GM12878 (cell line): ENCODE data around the gene MYO16. TPM values are rescaled to one million over a fixed set of nuclear protein-coding genes. Genes with fewer than 3 reads are reported as not detected.

Experiments used
- ATAC-seq: fragments of 200-7000 bp; cut with Tn5 transposase; 3 replicates; pipeline ENCODE4 v1.9.1; 2020; ENCODE audit warnings: mild to moderate bottlenecking, moderate library complexity
- BruUV-seq: library from RNA; stranded (reverse); fragments of 400-500 nt; replicated peaks from 2 replicates; lab custom pipeline; 2021; lab: Mats Ljungman, UMichigan
- CTCF ChIA-PET: fragments of 300-600 bp; sonication (Branson Sonifier 250); formaldehyde crosslinking; extraction: SDS; loops from one replicate; lab custom pipeline; 2021; ENCODE audit warnings: inconsistent platforms; lab: Yijun Ruan, JAX
- POLR2A ChIA-PET: fragments of 350-600 bp; formaldehyde crosslinking; extraction: SDS; loops from one replicate; lab custom pipeline; 2021; ENCODE audit warnings: inconsistent platforms; lab: Charles Lee
- RAD21 ChIA-PET: fragments of 300-600 bp; sonication (Branson Sonifier 250); formaldehyde crosslinking; loops from one replicate; lab custom pipeline; 2023; ENCODE audit warnings: antibody characterized with exemption; ENCODE audit not compliant: unreplicated experiment; lab: Charles Lee
- SMC1A ChIA-PET: fragments of 300-600 bp; sonication (Branson Sonifier 250); formaldehyde crosslinking; loops from one replicate; lab custom pipeline; 2023; ENCODE audit not compliant: unreplicated experiment, uncharacterized antibody; lab: Charles Lee
- DNase-seq: peaks from one replicate; pipeline ENCODE4 v3.0.0-alpha.2; 2011; ENCODE audit warnings: low read depth, low spot score
- FAIRE-seq: peaks from 3 replicates; lab custom pipeline; 2011; peaks lifted over from hg19 to GRCh38; lab: Jason Lieb, UNC
- H2AFZ ChIP-seq: 2 replicates; pipeline ENCODE4 v1.6.0; 2011; ENCODE audit warnings: low read depth, low read length, control low read depth; ENCODE audit not compliant: control insufficient read depth
- H3K27ac ChIP-seq: 2 replicates; pipeline ENCODE4 v1.5.1; 2011; ENCODE audit warnings: control low read depth; ENCODE audit not compliant: control insufficient read depth, insufficient read depth
- H3K27me3 ChIP-seq, 2 experiments: replicated peaks in 1 of 2; 2 replicates each; pipeline versions ENCODE4 v1.6.0 to v1.6.1; 2011; ENCODE audit warnings: low read length in 1 of 2; ENCODE audit not compliant: control insufficient read depth in 2 of 2, insufficient read depth in 2 of 2
- H3K36me3 ChIP-seq, 2 experiments: 2 replicates each; pipeline ENCODE4 v1.5.1; 2011; ENCODE audit warnings: low read length in 1 of 2; ENCODE audit not compliant: control insufficient read depth in 2 of 2, insufficient read depth in 2 of 2
- H3K4me1 ChIP-seq: 2 replicates; pipeline ENCODE4 v1.6.1; 2011; ENCODE audit warnings: mild to moderate bottlenecking, low read length, moderate library complexity, mixed read lengths; ENCODE audit not compliant: control insufficient read depth, insufficient read depth
- H3K4me2 ChIP-seq: 2 replicates; pipeline ENCODE4 v1.6.0; 2011; ENCODE audit warnings: control low read depth; ENCODE audit not compliant: control insufficient read depth, insufficient read depth
- H3K4me3 ChIP-seq: fragments of 200-600 bp; sonication (generic); 2 replicates; pipeline ENCODE4 v1.5.1; 2016
- H3K79me2 ChIP-seq: 2 replicates; pipeline ENCODE4 v1.6.0; 2011; ENCODE audit warnings: low read length; ENCODE audit not compliant: control insufficient read depth, insufficient read depth
- H3K9ac ChIP-seq: 2 replicates; pipeline ENCODE4 v1.8.0; 2011; ENCODE audit warnings: low read length, control low read depth, mixed read lengths; ENCODE audit not compliant: control insufficient read depth, insufficient read depth
- H3K9me3 ChIP-seq: replicated peaks from 3 replicates; pipeline ENCODE4 v1.5.1; 2011; ENCODE audit warnings: mild to moderate bottlenecking, low read length; ENCODE audit not compliant: control insufficient read depth, insufficient read depth
- H4K20me1 ChIP-seq: 2 replicates; pipeline ENCODE4 v1.6.0; 2011; ENCODE audit not compliant: control insufficient read depth, insufficient read depth
- BACH1 ChIP-seq: fragments of 450-650 bp; IDR thresholded peaks from 2 replicates; pipeline ENCODE4 v1.6.1; 2017; ENCODE audit warnings: mild to moderate bottlenecking, borderline replicate concordance
- E2F8 ChIP-seq: fragments of 450-650 bp; IDR thresholded peaks from 2 replicates; pipeline ENCODE4 v1.6.1; 2018; ENCODE audit warnings: mild to moderate bottlenecking, low read depth, moderate library complexity; ENCODE audit not compliant: partially characterized antibody
- JUND ChIP-seq: IDR thresholded peaks from 2 replicates; pipeline ENCODE4 v1.6.1; 2012; ENCODE audit warnings: low read depth, mild to moderate bottlenecking, low read length, improper control_type of control experiment, moderate library complexity
- KDM1A ChIP-seq: fragments of 200-600 bp; sonication (generic); IDR thresholded peaks from 2 replicates; pipeline ENCODE4 v1.6.1; 2016; ENCODE audit warnings: borderline replicate concordance
- RUNX3 ChIP-seq: IDR thresholded peaks from 2 replicates; pipeline ENCODE4 v1.6.1; 2012; ENCODE audit warnings: low read length, inconsistent platforms
- SMAD5 ChIP-seq: IDR thresholded peaks from 2 replicates; pipeline ENCODE4 v1.6.1; 2016; ENCODE audit warnings: antibody characterized with exemption, low read depth
- STAT3 ChIP-seq: IDR thresholded peaks from 2 replicates; pipeline ENCODE4 v1.6.1; 2011; ENCODE audit warnings: low read depth, low read length, improper control_type of control experiment
- SUPT20H ChIP-seq: IDR thresholded peaks from 2 replicates; pipeline ENCODE4 v1.6.1; 2011; ENCODE audit warnings: low read depth, mild to moderate bottlenecking, low read length, moderate library complexity, borderline replicate concordance; ENCODE audit not compliant: control insufficient read depth
- ZBTB11 ChIP-seq: fragments of 450-650 bp; formaldehyde crosslinking; IDR thresholded peaks from 2 replicates; pipeline ENCODE4 v1.5.0; 2022; ENCODE audit warnings: mild to moderate bottlenecking, missing genetic modification characterization
- ZNF384 ChIP-seq: IDR thresholded peaks from 2 replicates; pipeline ENCODE4 v1.6.1; 2012; ENCODE audit warnings: low read depth, mild to moderate bottlenecking, low read length, improper control_type of control experiment, borderline replicate concordance
- WGBS: methylation state at CpG from one replicate; pipeline ENCODE4 v1.1.6; 2016; ENCODE audit warnings: low lambda C conversion rate; ENCODE audit not compliant: insufficient replicate concordance, insufficient coverage; ENCODE audit errors: missing lambda C conversion rate; 5-methylcytosine and 5-hydroxymethylcytosine counted together
- in situ Hi-C: fragments of 300-500 bp; cut with MboI; formaldehyde crosslinking; loops from 9 replicates; pipeline ENCODE4 v1.14.3; 2018; ENCODE audit warnings: mixed read lengths
- intact Hi-C: fragments of 100-400 bp; cut with micrococcal nuclease; formaldehyde crosslinking; loops from one replicate; pipeline ENCODE4 v1.14.2; 2022; ENCODE audit not compliant: unreplicated experiment
- polyA plus RNA-seq, 11 experiments: library from polyadenylated mRNA; depleted of rRNA in 4 of 11; unstranded in 6 of 11; stranded (reverse) in 5 of 11; fragments of >200 nt; fragmentation: Nextera tagmentation in 4 of 11; fragmentation: Illumina TruSeq in 1 of 11; extraction: Ambion mirVana in 4 of 11; extraction: Trizol in 1 of 11; gene quantifications; 1 replicate in 1 of 11; 2 replicates in 10 of 11; pipeline versions ENCODE4 v1.2.1 to v1.2.3, GENCODE V29; 2011 to 2016; ENCODE audit warnings: inconsistent platforms in 2 of 11, missing spikeins in 2 of 11, low read depth in 1 of 11
- total RNA-seq, 4 experiments: library from RNA; depleted of rRNA in 3 of 4; stranded (reverse); fragments of >200 nt in 3 of 4; fragmentation: Illumina TruSeq in 1 of 4; extraction: Trizol in 1 of 4; gene quantifications; 2 replicates each; pipeline versions ENCODE4 v1.2.1 to v1.2.3, GENCODE V29; 2013 to 2021

The MYO16 gene
- total and polyA plus RNA-seq, 10 of the 15 experiments (the other 5 are each of a cell fraction or from before 2014, with no cell fraction given) = under 0.01 to 1.7 (median 0.05) TPM; not detected in 4

- no peaks in the 10 kb centered on the region for H3K27me3 ChIP-seq
- H3K36me3 ChIP-seq = no peaks in the 10 kb centered on the region
- DNase-seq (no peak), ATAC-seq (no peak)
- H3K9ac ChIP-seq = no peak overlapping the region
- RAD21 ChIA-PET = interaction anchor here (0.9 to 1.6 kb wide), 4 partner anchors 12 to 215 kb away, joined by 3 to 7 read pairs (median 3); no protein-coding TSS in a partner anchor
- no peak overlapping the region for H2AFZ ChIP-seq
- intact Hi-C loops = no loop called here
- H3K4me1 ChIP-seq = no peaks in the 10 kb centered on the region
- no peak overlapping the region for H3K4me2 ChIP-seq
- BruUV-seq = no TSS peak
- POLR2A ChIA-PET = interaction anchor here (0.5 kb wide), 1 partner anchor 1344 kb away, joined by 5 read pairs; no protein-coding TSS in a partner anchor
- no peak overlapping the region for H3K4me3 ChIP-seq
- H3K79me2 ChIP-seq = no peaks in the 10 kb centered on the region
- TF ChIP-seq KDM1A = no peak
- TF ChIP-seq ZBTB11 = no peak
- no peak for TF ChIP-seq STAT3
- no peak for TF ChIP-seq SMAD5
- no peak for TF ChIP-seq ZNF384
- TF ChIP-seq SUPT20H = no peak
- TF ChIP-seq RUNX3 = no peak
- no peak for TF ChIP-seq BACH1
- no peak for TF ChIP-seq JUND
- no peak for TF ChIP-seq E2F8
- TF ChIP-seq, all 136 proteins: peak for 0
- H3K27ac ChIP-seq = no peak overlapping the region
- FAIRE-seq = no peak
- SMC1A ChIA-PET = interaction anchor here (0.9 to 2.2 kb wide), 5 partner anchors 8 to 84 kb away, joined by 3 to 16 read pairs (median 4); no protein-coding TSS in a partner anchor
- CTCF ChIA-PET = interaction anchor here (0.7 to 1.2 kb wide), 2 partner anchors 9 to 13 kb away, joined by 3 to 4 read pairs; no protein-coding TSS in a partner anchor
- in situ Hi-C loops = no loop called here
- H3K9me3 ChIP-seq = no peaks in the 10 kb centered on the region
- 0% methylated on average over 1 of the region's 1 CpG for WGBS
- H4K20me1 ChIP-seq = no peaks in the 10 kb centered on the region
Observed at GRCh38 chr13:108680011-108680410, 50.6 kb downstream of the MYO16 start.
